Measurements from ENCODE around the gene HTT. TPM values are rescaled to one million over a fixed set of nuclear protein-coding genes. Genes with fewer than 3 reads are reported as not detected.

HTT gene
- total and polyA plus RNA-seq, 2 of the 8 experiments (the other 6 are each of a cell fraction or from before 2014, with no cell fraction given) = 24.0 to 71.0 TPM

DNA sequence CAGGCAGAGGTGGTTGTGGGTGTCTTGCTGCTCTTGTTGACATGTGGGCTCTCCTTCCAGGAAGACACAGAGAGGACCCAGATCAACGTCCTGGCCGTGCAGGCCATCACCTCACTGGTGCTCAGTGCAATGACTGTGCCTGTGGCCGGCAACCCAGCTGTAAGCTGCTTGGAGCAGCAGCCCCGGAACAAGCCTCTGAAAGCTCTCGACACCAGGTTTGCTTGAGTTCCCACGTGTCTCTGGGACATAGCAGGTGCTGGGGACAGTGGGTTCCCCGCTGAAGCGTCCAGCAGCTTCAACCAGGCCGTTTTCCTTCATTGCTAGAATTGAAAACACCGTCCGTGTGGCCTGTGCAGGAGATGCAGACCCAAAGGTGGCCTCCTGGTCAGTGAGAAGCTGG, 148.9 kb downstream of the HTT start:
- Histone ChIP-seq H2BK15ac (ENCODE audit: low read length) (no peak overlapping the region), H3K14ac (ENCODE audit: insufficient read length) (no peak overlapping the region), H2BK120ac (replicated peaks; ENCODE audit: low read depth, low read length) (no peak overlapping the region), H3K4ac (replicated peaks; ENCODE audit: insufficient read length, low read depth, low read length) (no peak overlapping the region), H4K5ac (ENCODE audit: insufficient read length, low read depth, low read length) (no peak overlapping the region), H3K79me1 (ENCODE audit: low read depth, low read length) (no peaks in the 10 kb centered on the region), H3K4me1 (replicated peaks in 1 of 4; ENCODE audit: control insufficient read depth in 3 of 4, insufficient read depth in 4 of 4, low read length in 3 of 4) (no peaks in the 10 kb centered on the region), H2BK20ac (ENCODE audit: low read length) (no peak overlapping the region), H3K79me2 (ENCODE audit: control insufficient read depth in 1 of 2, insufficient read depth in 2 of 2, low read length in 2 of 2) (no peaks in the 10 kb centered on the region), H3K27me3 (replicated peaks in 1 of 4; ENCODE audit: control insufficient read depth in 3 of 4, extremely low read depth in 1 of 4, insufficient read depth in 3 of 4, low read length in 3 of 4) (no peaks in the 10 kb centered on the region), H3K23me2 (ENCODE audit: low read depth, low read length) (no peaks in the 10 kb centered on the region), H3K56ac (replicated peaks; ENCODE audit: insufficient read length, low read depth, low read length) (no peak overlapping the region), H3K27ac (ENCODE audit: low read depth, low read length) (no peak overlapping the region), H4K20me1 (replicated peaks in 1 of 2; ENCODE audit: control insufficient read depth in 1 of 2, insufficient read depth in 2 of 2, low read length in 2 of 2) (peaks cover 3 to 7% of the 10 kb centered on the region in 2 experiments), H4K8ac (ENCODE audit: extremely low read depth, insufficient read depth, low read length) (no peak overlapping the region), H3K18ac (ENCODE audit: extremely low read depth, low read length) (no peak overlapping the region), H2AFZ (ENCODE audit: low read length) (no peak overlapping the region), H3K23ac (ENCODE audit: insufficient read length) (no peak overlapping the region), H2AK5ac (ENCODE audit: low read depth, low read length) (no peak overlapping the region), H3K9ac (replicated peaks in 1 of 4; ENCODE audit: extremely low read depth in 1 of 4, low read depth in 3 of 4, low read length in 3 of 4) (no peak overlapping the region), H3K36me3 (ENCODE audit: control insufficient read depth in 2 of 4, insufficient read depth in 4 of 4, low read length in 3 of 4) (peaks cover 9 to 54% (median 36%) of the 10 kb centered on the region in 4 experiments; a peak in 7 of 8 replicates), H3K4me3 (ENCODE audit: extremely low read depth in 1 of 4, insufficient read depth in 2 of 4, low read depth in 3 of 4, low read length in 4 of 4) (no peak overlapping the region), H4K91ac (replicated peaks; ENCODE audit: insufficient read length, low read length) (no peak overlapping the region), H2BK5ac (ENCODE audit: low read depth, low read length) (no peak overlapping the region), H2BK12ac (ENCODE audit: low read depth, low read length) (no peak overlapping the region), H3K9me3 (ENCODE audit: insufficient read depth in 2 of 2, low read depth in 1 of 2, low read length in 1 of 2) (no peaks in the 10 kb centered on the region), H3K4me2 (ENCODE audit: insufficient read depth in 1 of 2, low read depth in 2 of 2, low read length in 2 of 2) (no peak overlapping the region)
- DNase-seq (ENCODE audit: low read depth in 1 of 2, low spot score in 2 of 2) (no peak), FAIRE-seq (no peak)
- POLR2A ChIA-PET (ENCODE audit: partially characterized antibody) = no interaction called here
- 92% methylated on average over 10 of the region's 11 CpGs; no CpG with 5 or more reads in 1 of the 2 experiments for WGBS, 2 experiments (ENCODE audit: extremely low coverage in 1 of 2, insufficient coverage in 1 of 2, insufficient read length in 1 of 2, insufficient replicate concordance in 2 of 2, low coverage in 1 of 2, low lambda C conversion rate in 2 of 2, missing lambda C conversion rate in 1 of 2)
- TF ChIP-seq POLR2AphosphoS5 (IDR thresholded peaks at IDR 0.05; ENCODE audit: low read depth, low read length) (no peak), CBX8 (IDR thresholded peaks at IDR 0.05; ENCODE audit: borderline replicate concordance, low read depth, low read length) (no peak)
- CTCF ChIA-PET (ENCODE audit: partially characterized antibody) = interaction anchor here (0.7 to 2.7 kb wide), 2 partner anchors 10 to 42 kb away, joined by 3 to 9 read pairs; no protein-coding TSS in a partner anchor
